Fibroblast of skin of back (primary cell): ENCODE measurements around the gene SDCCAG8.

Experiments used
- DNase-seq: peaks from one replicate; pipeline ENCODE4 v3.0.0-alpha.2; 2013

The SDCCAG8 gene

GRCh38 chr1:243462929-243463697 lies 207.3 kb downstream of the SDCCAG8 start:
- no peak for DNase-seq

- no peak for DNase-seq
Observed at GRCh38 chr1:243465081-243465480, 209.2 kb downstream of the SDCCAG8 start.

- no peak for DNase-seq
Observed at GRCh38 chr1:243465738-243466137, 209.9 kb downstream of the SDCCAG8 start.

- DNase-seq = no peak
Observed at GRCh38 chr1:243469497-243469896, 213.7 kb downstream of the SDCCAG8 start.

GRCh38 chr1:243470502-243470901 lies 214.7 kb downstream of the SDCCAG8 start:
- no peak for DNase-seq

- no peak for DNase-seq
Observed at GRCh38 chr1:243471026-243471685, 215.3 kb downstream of the SDCCAG8 start.

GRCh38 chr1:243471754-243472745 lies 216.2 kb downstream of the SDCCAG8 start:
- no peak for DNase-seq

- peak; percentile 39 for DNase-seq
Observed at GRCh38 chr1:243473227-243474135, 217.6 kb downstream of the SDCCAG8 start.

GRCh38 chr1:243474136-243474881 lies 218.5 kb downstream of the SDCCAG8 start:
- no peak for DNase-seq

GRCh38 chr1:243474906-243475305 lies 219.1 kb downstream of the SDCCAG8 start:
- no peak for DNase-seq

GRCh38 chr1:243475966-243476365 lies 220.1 kb downstream of the SDCCAG8 start:
- peak; percentile 56 for DNase-seq

GRCh38 chr1:243477731-243478290 lies 222.0 kb downstream of the SDCCAG8 start:
- no peak for DNase-seq

GRCh38 chr1:243481101-243481500 lies 225.3 kb downstream of the SDCCAG8 start:
- no peak for DNase-seq

GRCh38 chr1:243482141-243483022 lies 226.5 kb downstream of the SDCCAG8 start:
- peak; percentile 73 for DNase-seq

GRCh38 chr1:243483071-243483771 lies 227.4 kb downstream of the SDCCAG8 start:
- no peak for DNase-seq

- DNase-seq = no peak
Observed at GRCh38 chr1:243483952-243484351, 228.1 kb downstream of the SDCCAG8 start.

GRCh38 chr1:243487036-243487648 lies 231.3 kb downstream of the SDCCAG8 start:
- no peak for DNase-seq

- DNase-seq = no peak
Observed at GRCh38 chr1:243487649-243488227, 231.9 kb downstream of the SDCCAG8 start.
